HG02884 (cell line): ENCODE data around the gene SCGB1D1.
"Not testable (repeated sequence)": the region's sequence is repeated elsewhere in the genome, so short reads cannot be mapped to it uniquely, and the experiment has no call there.

ENCODE experiments used
- ATAC-seq: cut with Tn5 transposase; IDR thresholded peaks from one replicate; pipeline ENCODE4 v1.9.1; 2021; ENCODE audit warnings: mild to moderate bottlenecking, moderate library complexity; ENCODE audit not compliant: unreplicated experiment

SCGB1D1 gene

DNA sequence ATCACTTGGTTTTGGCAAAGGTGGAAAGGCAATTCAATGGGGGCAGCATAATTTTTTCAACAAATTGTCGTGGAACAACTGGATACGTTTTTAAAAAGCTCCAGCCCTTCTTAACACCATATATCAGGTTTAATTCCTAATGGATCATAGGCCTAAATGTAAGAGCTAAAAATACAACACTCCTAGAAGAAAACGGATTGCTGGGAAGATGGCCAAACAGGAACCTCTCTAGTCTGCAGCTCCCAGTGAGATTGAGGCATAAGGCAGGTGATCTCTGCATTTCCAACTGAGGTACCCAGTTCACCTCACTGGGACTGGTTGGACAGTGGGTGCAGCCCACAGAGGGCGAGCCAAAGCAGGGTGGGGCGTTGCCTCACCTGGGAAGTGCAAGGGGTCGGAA is 32.4 kb upstream of the SCGB1D1 start:
- ATAC-seq: no peak

DNA sequence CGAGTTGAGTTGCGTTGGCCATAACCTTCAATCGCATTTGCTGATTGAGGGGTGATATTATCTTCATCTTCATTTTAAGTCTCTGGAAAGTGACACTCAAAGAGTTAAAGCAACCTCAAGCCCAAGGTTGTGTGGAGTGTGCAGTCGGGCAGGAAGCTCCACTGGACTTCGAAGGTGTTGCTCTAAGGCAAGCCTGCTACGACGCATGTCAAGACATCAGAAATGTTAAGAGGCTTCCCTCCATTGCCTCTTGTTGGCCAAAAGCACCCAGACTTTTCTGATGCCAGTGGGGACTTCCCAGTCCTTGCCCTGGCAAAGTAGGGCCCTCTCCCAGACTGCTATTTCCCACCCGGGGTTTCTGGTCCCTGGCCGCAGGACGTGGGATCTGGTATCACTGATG is 23.6 kb upstream of the SCGB1D1 start:
- ATAC-seq: no peak

DNA sequence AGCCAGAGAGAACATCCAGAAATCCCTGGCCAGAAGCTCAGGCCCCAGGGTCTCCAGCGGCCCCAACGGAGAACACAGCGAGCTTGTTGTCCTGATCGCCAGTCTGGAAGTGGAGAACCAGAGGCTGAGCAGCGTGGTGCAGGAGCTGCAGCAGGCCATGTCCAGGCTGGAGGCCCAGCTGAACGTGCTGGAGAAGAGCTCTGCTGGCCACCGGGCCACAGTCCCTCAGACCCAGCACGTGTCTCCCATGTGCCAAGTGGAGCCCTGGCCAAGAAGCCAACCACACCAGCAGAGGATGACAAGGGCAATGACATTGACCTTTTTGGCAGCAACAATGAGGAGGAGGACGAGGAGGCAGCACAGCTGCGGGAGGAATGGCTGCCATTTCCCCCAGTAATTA is 20.6 kb upstream of the SCGB1D1 start:
- no peak for ATAC-seq

DNA sequence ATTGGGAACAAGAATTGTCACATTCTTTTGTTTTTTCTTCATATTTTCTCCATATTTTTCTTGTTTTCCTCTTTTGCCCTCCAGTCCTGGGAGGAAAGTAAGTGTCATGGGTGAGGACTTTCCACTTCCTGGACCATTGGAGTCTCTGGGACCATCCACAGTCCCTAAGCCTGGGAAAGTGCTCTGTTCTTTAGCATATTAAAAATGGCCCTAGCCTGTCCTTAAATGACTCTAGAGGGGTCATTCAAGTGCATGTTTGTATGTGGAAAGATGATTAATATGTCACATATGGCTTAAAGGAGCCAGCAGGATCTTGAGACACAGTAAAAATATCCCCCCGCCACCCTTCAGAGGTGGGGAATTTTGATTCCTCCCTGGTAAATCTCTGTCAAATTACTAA is 20.1 kb upstream of the SCGB1D1 start:
- ATAC-seq: no peak

DNA sequence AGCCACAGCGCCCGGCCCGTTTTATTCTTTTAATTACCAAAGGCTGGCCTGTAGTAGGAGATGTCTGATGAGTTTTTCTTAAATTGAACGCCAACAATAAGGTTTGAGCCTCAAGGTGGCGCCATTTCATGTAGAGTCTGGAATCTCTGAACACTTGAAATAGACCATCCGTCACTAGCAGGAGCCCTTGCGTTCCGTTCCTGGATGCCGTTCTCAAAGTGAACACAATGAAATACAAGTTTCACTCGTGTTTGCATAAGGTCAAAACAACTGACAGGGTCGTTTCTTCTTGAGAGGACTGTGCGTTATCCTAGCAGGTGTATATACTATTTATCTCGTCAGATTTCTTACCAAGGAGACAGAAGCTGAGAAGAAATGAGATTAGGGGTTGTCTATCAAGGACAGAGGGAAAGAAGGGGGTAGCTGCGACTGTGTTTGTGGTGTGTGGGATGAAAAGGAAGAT is 18.7 kb upstream of the SCGB1D1 start:
- ATAC-seq: no peak

DNA sequence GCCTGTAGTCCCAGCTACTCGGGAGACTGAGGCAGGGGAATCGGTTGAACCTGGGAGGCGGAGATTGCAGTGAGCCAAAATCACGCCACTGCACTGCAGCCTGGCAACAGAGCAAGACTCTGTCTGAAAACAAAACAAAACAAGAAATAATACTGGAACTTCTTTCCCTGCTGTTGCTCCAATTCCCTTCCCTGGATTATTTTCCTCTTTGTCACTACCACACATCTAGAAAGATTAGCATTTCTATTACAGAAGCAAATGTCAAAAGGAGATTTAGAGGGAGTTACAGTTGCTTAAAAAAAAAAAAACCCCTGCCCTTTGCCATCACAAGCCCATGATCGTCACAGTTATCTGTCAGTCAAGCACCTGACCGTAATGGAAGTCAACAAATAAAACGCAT is 17.7 kb upstream of the SCGB1D1 start:
- ATAC-seq: no peak

DNA sequence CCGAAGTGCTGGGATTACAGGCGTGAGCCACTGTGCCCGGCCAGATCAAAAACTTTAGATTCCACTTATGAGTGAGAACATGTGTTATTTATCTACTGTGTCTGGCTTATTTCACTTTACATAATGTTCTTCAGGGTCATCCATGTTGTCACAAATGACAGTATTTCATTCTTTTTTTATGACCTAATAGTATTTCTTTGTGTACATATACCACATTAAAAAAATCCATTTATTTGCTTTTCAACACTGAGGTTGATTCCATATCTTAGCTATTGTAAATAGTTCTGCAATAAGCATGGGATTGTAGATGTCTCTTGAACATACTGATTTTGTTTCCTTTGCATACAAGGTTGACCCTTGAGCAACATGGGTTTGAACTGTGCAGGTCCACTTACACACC is 13.2 kb upstream of the SCGB1D1 start:
- ATAC-seq: no peak

DNA sequence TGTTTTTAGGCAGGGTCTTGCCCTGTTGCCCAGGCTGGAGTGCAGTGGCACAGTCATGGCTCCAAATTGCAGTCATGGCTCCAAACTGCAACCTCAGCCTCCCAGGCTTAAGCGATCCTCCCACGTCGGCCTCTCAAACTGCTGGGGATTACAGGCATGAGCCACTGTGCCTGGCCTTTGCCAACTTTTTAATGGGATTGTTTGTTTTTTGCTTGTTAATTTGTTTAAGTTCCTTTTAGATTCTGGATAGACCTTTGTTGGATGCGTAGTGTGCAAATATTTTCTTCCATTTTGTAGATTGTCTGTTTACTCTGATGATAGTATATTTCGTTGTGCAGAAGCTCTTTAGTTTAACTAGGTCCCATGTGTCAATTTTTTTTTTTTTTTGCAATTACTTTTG is 10.0 kb upstream of the SCGB1D1 start:
- no peak for ATAC-seq

DNA sequence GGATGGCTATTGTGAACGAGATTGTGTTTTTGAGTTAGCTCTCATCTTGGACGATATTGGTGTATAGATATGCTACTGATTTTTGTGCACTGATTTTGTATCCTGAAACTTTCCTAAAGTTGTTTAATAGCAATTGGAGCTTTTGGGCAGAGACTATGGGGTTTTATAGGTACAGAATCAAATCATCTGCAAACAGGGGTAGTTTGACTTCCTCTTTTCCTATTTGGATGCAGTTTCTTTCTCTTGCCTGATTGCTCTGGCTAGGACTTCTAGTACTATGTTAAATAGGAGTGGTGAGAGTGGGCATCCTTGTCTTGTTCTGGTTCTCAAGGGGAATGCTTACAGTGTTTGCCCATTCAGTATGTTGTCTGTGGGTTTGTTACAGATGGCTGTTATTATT is 8.9 kb upstream of the SCGB1D1 start:
- no peak for ATAC-seq

DNA sequence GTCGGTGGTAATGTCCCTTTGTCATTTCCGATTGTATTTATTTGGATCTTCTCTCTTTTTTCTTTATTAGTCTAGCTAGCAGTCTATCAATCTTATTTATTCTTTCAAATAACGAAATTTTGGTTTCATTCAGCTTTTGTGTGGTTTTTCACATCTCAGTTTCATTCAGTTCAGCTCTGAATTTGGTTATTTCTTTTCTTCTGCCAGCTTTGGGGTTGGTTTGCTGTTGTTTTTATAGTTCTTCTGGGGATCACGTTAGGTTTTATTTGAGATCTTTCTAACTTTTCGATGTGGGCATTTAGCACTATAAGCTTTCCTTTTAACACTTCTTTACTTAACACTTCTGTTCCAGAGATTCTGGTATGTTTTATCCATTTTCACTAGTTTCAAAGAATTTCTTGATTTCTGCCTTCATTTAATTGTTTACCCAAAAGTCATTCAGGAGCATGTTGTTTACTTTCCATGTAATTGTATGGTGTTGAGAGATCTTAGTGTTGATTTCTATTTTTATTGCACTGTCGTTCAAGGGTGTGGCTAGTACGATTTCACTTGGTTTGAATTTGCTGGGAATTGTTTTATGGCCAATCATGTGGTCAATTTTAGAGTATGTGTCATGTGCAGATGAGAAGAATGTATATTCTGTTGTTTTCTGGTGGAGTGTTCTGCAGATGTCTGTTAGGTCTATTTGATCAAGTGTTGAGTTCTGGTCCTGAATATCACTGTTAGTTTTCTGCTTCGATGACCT is 7.7 kb upstream of the SCGB1D1 start:
- no peak for ATAC-seq

DNA sequence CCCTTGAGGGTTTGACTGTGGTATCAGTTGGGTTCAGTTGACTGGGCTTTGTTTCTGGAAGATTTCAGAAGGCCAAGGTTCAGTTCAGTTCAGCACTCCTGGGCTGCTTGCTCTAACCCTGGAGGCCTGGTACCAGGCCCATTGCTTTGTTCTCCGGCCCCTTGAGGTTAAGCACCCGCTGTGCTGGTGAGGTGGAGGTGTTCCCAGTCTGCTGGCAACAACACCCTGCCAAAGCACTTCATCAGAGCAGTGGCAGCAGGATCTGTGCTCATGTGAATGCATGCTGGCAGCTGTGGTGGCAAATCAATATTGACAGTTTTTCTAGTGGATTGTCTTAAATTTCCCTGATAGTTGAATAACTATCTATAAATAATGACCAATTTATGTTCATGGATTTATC is 3.8 kb upstream of the SCGB1D1 start:
- ATAC-seq: no peak

DNA sequence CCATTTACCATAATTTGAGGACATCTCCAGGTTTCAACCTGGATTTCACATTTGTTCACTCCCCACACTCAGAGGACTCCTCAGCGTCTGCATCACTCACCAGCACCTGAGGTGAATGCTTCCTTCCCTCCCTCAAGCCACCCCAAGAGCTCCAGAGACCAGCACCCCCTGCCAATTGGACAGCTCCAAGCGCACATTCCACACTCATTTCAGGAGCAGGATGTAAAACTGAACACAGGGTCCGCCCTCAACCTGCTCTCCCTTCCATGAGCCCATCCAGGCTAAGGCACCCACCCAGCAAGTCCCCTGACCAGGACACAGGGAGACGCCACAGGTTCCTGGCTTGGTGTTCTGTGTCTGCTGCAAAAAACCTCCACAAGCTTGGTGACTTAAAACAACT is 3.9 kb downstream of the SCGB1D1 start:
- ATAC-seq: no peak

DNA sequence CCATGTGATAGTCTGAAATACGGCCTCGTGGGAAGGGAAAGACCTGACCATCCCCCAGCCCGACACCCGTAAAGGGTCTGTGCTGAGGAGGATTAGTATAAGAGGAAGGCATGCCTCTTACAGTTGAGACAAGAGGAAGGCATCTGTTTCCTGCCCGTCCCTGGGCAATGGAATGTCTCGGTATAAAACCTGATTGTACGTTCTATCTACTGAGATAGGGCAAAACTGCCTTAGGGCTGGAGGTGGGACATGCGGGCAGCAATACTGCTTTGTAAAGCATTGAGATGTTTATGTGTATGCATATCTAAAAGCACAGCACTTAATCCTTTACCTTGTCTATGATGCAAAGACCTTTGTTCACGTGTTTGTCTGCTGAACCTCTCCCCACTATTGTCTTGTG is 5.0 kb downstream of the SCGB1D1 start:
- ATAC-seq: not testable (repeated sequence)

DNA sequence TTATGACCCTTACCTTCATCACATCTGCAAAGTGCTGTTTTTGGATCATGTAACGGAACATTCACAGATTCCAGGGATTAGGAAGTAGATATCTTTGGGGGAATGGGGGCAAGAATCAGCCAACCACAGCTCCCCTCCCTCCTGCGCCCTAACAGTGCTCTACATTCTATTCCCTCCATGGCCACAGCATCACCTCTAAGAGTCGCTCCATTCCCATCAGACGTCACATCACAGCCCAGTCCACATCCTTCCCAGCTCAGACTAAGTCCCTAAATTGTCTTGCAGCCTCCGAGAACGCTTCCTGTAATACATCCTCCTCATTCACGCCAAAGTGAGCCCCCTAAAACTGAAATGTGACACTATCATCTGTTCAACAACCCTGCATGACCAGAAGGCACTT is 5.9 kb downstream of the SCGB1D1 start:
- no peak for ATAC-seq

DNA sequence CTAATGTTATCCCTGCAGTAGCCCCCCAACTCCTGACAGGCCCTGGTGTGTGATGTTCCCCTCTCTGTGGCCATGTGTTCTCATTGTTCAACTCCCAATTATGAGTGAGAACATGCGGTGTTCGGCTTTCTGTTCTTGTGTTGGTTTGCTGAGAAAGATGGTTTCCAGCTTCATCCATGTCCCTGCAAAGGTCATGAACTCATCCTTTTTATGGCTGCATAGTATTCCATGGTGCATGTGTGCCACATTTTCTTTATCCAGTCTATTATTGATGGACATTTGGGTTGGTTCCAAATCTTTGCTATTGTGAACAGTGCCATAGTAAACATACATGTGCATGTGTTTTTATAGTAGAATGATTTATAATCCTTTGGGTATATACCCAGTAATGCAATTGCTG is 7.4 kb downstream of the SCGB1D1 start:
- not testable (repeated sequence) for ATAC-seq

DNA sequence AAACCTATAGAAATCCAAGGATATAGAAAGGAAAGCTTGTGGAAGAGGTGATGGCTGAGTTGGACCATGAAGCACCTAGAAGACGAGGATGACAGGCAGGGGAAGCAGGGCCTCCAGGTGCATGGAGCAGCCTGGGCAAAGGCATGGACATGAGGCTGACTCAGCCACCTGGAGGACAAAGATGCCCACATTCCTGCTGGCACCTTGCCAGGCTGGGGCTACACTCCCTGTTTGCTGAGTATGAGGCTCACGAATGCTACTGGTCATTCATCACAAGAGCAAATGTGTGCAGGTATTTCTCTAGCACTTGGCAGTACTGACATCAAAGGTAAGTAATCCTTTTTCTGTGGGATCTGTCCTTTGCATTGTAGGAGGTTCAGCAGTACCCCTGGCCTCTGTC is 11.4 kb downstream of the SCGB1D1 start:
- ATAC-seq: no peak

DNA sequence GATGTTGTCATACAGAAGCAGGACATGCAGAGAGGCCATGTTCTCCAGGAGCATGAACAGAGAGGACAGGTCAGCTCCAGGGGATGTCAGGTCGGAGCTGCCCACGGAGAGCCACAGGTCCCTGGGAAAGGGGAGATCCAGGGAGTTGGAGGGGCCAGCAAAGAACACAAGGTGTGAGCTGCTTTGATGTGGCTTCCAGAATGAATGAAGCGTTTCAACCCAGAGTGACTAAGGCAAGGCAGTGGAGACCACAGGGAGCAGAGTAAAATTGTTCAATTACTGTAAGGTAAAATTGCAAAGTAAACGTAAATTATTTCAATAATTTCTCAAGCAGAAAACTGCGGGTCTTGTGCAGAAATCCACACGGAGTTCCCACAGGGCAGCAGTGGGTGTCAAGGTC is 12.9 kb downstream of the SCGB1D1 start:
- ATAC-seq: no peak

DNA sequence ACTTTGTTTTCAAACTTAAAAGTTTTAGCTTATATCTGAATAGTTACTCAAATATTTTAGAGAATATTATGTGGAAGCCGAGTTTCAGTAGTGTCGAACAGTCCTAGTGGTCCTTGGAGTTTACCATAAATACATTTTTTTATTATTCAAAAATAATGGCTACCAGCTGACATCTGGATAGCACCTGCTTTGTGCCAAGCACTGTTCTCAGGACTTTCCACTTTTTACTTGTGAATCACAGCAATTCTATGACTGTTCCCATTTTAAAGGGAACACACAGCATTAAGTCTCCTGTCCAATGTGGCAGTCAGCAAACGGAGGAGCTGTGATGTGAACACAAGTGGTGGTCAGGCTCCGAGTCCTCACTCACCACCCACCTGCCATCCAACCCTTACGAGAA is 14.4 kb downstream of the SCGB1D1 start:
- no peak for ATAC-seq

DNA sequence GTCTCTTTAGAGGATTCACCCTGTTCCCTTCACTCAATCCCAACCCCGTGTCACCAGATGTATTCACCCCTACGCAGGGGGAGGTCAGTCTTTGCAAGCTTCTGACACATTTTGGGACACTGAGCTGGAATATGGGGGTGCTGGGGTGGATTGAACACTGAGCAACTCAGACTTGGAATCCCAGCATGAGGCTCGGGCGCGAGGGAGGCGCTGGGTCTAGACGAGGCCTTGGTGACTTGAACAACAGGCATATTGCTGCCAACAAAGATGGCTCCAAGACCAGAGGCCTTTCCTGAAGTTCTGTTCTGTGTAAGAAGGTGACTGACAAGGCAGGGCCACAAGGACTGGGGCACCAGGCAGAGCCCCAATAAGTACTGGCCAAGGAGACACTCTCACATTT is 15.4 kb downstream of the SCGB1D1 start:
- ATAC-seq: no peak

DNA sequence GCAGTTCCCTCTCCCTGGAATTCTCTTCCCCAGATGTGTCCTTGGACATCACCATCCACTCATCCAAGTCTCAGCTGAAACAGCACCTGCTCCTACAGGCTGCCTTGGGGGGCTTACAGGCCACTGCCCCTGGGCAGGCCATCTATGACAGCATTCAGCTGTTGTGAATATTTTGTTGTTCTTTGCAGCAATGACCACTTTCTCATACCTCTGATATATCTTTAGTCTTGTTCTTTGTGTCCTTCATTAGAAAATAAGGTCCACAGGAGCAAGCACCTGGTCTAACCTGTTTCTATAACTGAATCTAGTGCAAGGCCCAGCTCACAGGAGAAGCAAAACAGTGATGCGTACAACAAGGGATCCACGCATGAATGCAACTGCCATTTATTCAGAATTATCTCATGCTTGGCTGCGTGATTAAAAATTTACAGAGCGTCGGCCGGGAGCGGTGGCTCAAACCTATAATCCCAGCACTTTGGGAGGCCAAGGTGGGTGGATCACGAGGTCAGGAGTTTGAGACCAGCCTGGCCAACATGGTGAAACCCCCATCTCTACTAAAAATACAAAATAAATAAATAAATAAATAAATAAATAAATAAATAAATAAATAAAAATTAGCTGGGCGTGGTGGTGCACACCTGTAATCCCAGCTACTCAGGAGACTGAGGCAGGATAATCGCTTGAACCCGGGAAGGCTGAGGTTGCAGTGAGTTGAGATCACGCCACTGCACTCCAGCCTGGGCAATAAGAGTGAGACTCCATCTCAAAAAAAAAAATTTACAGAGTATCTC is 16.5 kb downstream of the SCGB1D1 start:
- ATAC-seq: not testable (repeated sequence)

DNA sequence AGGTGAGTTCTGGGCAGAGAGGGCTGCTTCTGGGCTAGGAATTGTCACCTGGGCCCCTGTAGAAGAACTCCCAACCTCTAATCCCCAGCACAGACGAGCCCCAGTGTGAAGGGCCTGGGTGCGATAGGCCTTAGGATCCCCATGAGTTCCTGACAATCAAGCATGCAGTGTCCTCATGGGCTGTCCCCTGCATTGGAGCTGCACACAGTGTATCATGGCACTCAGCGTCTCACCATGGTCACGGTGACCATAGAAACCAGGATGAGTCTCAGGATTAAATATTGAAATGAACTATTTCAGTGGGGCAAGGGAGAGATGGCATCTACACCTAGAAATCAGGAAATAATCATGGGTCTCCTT is 18.7 kb downstream of the SCGB1D1 start:
- no peak for ATAC-seq

DNA sequence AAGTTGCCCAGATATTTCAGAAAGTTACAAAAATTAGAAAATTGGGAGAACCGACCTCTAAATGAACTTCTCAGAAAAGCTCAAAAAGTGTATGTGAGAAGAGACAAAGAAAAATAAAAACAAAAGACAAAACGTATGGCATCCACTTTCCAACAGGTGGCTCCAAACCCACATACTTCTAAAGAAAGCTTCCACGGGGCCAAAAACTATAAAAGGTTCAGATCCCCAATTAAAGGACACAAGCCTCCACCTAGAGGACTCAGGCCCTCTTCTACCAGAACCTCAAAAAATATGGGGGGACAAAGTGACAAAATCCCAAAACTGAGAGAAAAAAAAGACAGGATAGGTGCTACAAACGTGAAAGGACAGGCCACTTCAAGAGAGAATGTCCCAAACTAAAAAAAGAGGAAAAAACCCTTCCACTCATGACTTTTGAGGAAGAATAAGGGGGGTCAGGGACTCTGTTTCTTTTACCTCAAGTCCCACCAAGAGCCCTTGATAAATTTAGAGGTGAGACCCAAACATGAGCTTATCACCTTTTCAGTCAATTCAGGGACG is 27.3 kb downstream of the SCGB1D1 start:
- ATAC-seq: no peak
